Activated B cell treated with CpG ODN at 0.5 μM for 24 hours (primary cell): ENCODE data around the gene PICALM. TPM values are rescaled to one million over a fixed set of nuclear protein-coding genes. Genes with fewer than 3 reads are reported as not detected.

Source experiments
- ATAC-seq: fragments of 200-7000 bp; cut with Tn5 transposase; one replicate; pipeline ENCODE4 v1.10.0; 2021; ENCODE audit warnings: low read depth, mild to moderate bottlenecking, moderate library complexity
- CTCF ChIA-PET: fragments of 350-600 bp; sonication (Branson Sonifier 250); formaldehyde crosslinking; loops from one replicate; lab custom pipeline; 2021; ENCODE audit warnings: antibody characterized with exemption; lab: Charles Lee
- POLR2A ChIA-PET: fragments of 350-600 bp; sonication (Branson Sonifier 250); formaldehyde crosslinking; loops from one replicate; lab custom pipeline; 2021; ENCODE audit warnings: antibody characterized with exemption; lab: Charles Lee
- DNase-seq: peaks from one replicate; pipeline ENCODE4 v3.0.0; 2022
- H3K27ac Mint-ChIP-seq: one replicate; pipeline ENCODE4 v1.8.0; 2020; ENCODE audit warnings: mixed read lengths
- H3K27me3 Mint-ChIP-seq: one replicate; pipeline ENCODE4 v1.8.0; 2021; ENCODE audit warnings: mixed read lengths
- H3K36me3 Mint-ChIP-seq: one replicate; pipeline ENCODE4 v1.8.0; 2021; ENCODE audit warnings: low read depth, mixed read lengths
- H3K4me1 Mint-ChIP-seq: one replicate; pipeline ENCODE4 v1.8.0; 2021; ENCODE audit warnings: mixed read lengths
- H3K4me3 Mint-ChIP-seq: one replicate; pipeline ENCODE4 v1.8.0; 2020; ENCODE audit warnings: mild to moderate bottlenecking, mixed read lengths
- H3K9me3 Mint-ChIP-seq: one replicate; pipeline ENCODE4 v1.8.0; 2020; ENCODE audit warnings: mixed read lengths
- CTCF ChIP-seq: fragments of 200-600 bp; IDR thresholded peaks from one replicate; pipeline ENCODE4 v1.8.0; 2022; ENCODE audit warnings: antibody characterized with exemption, mild to moderate bottlenecking
- intact Hi-C: fragments of 100-400 bp; cut with micrococcal nuclease; formaldehyde crosslinking; loops from one replicate; pipeline ENCODE4 v1.15.1; 2024
- total RNA-seq: library from RNA; stranded (reverse); gene quantifications from 2 replicates; pipeline ENCODE4 v1.2.3, GENCODE V29; 2022

The PICALM gene
- total RNA-seq, 1 donor from 2014 or later, result 139 TPM

DNA sequence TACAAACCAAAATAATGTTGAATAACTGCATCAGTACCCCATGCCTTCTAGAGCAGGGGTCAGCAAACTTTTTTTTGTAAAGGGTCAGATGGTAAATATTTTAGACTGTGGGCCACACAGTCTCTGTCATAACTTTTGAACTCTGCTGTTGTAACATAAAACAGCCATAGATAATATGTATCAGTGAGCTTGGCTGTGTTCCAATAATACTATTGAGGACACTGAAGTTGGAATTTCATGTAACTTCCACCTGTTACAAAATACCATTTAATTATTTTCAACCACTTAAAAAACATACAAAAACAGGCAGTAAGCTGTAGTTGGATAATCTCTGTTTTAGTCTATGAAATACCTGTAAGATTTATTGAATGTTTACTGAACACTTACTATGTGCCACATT is 55.2 kb downstream of the PICALM start:
- no peak for DNase-seq
- intact Hi-C loops, result no loop called here
- Mint-ChIP-seq H3K27me3 (no peaks in the 10 kb centered on the region), H3K27ac (no peak overlapping the region), H3K9me3 (no peaks in the 10 kb centered on the region), H3K4me1 (peaks cover 12% of the 10 kb centered on the region), H3K36me3 (peaks cover 68% of the 10 kb centered on the region), H3K4me3 (no peak overlapping the region)
- ChIA-PET POLR2A (no interaction called here), CTCF (interaction anchor here (0.6 kb wide), 1 partner anchor 469 kb away, joined by 3 read pairs; no protein-coding TSS in a partner anchor)
- ATAC-seq, result no peak
- no peak for TF ChIP-seq CTCF

GRCh38 chr11:86011175-86011574 is 57.7 kb downstream of the PICALM start:
- H3K9me3 Mint-ChIP-seq, result no peaks in the 10 kb centered on the region
- H3K4me1 Mint-ChIP-seq, result peaks cover 8% of the 10 kb centered on the region
- no peak overlapping the region for H3K27ac Mint-ChIP-seq
- CTCF ChIA-PET, result interaction anchor here (1.7 kb wide), 1 partner anchor 10 kb away, joined by 3 read pairs; no protein-coding TSS in a partner anchor
- no peak for TF ChIP-seq CTCF
- peaks cover 74% of the 10 kb centered on the region for H3K36me3 Mint-ChIP-seq
- intact Hi-C loops, result loop anchor here (2.0 kb wide), 1 partner anchor 14 kb away; no protein-coding TSS in a partner anchor
- H3K4me3 Mint-ChIP-seq, result no peak overlapping the region
- DNase-seq (no peak), ATAC-seq (no peak)
- POLR2A ChIA-PET, result no interaction called here
- no peaks in the 10 kb centered on the region for H3K27me3 Mint-ChIP-seq

- ATAC-seq, result no peak
- ChIA-PET CTCF (no interaction called here), POLR2A (no interaction called here)
- no peak for DNase-seq
- Mint-ChIP-seq H3K9me3 (no peaks in the 10 kb centered on the region), H3K27me3 (no peaks in the 10 kb centered on the region), H3K4me1 (no peaks in the 10 kb centered on the region), H3K36me3 (peaks cover 76% of the 10 kb centered on the region), H3K27ac (no peak overlapping the region), H3K4me3 (no peak overlapping the region)
- intact Hi-C loops, result no loop called here
- no peak for TF ChIP-seq CTCF
Observed at GRCh38 chr11:86003654-86004053, 65.2 kb downstream of the PICALM start.

- Mint-ChIP-seq H3K9me3 (no peaks in the 10 kb centered on the region), H3K27me3 (no peaks in the 10 kb centered on the region), H3K27ac (no peak overlapping the region), H3K4me3 (no peak overlapping the region), H3K4me1 (no peaks in the 10 kb centered on the region), H3K36me3 (peaks cover 77% of the 10 kb centered on the region)
- CTCF ChIA-PET, result no interaction called here
- ATAC-seq (no peak), DNase-seq (no peak)
- intact Hi-C loops, result no loop called here
- no peak for TF ChIP-seq CTCF
- POLR2A ChIA-PET, result no interaction called here
Observed at GRCh38 chr11:86002431-86002830, 66.5 kb downstream of the PICALM start.

GRCh38 chr11:85991508-85991907 is 77.4 kb downstream of the PICALM start:
- Mint-ChIP-seq H3K27ac (no peak overlapping the region), H3K4me1 (peaks cover 4% of the 10 kb centered on the region), H3K4me3 (no peak overlapping the region), H3K27me3 (no peaks in the 10 kb centered on the region), H3K9me3 (no peaks in the 10 kb centered on the region), H3K36me3 (peaks cover 74% of the 10 kb centered on the region)
- no peak for TF ChIP-seq CTCF
- no peak for ATAC-seq
- DNase-seq, result no peak
- intact Hi-C loops, result loop anchor here (2.0 kb wide), 1 partner anchor 15 kb away; no protein-coding TSS in a partner anchor
- CTCF ChIA-PET, result interaction anchor here (0.7 kb wide), 1 partner anchor 8 kb away, joined by 3 read pairs; no protein-coding TSS in a partner anchor
- POLR2A ChIA-PET, result no interaction called here
